ENCODE data around the gene PTGDR2.
A peak's percentile ranks its signal among the peaks of the same experiment; 100 is the strongest.
"Not testable (repeated sequence)": the region's sequence is repeated elsewhere in the genome, so short reads cannot be mapped to it uniquely, and the experiment has no call there.

Gene PTGDR2

GRCh38 chr11:60841797-60842667 lies 13.7 kb downstream of the PTGDR2 start, which contains the start of gene CCDC86:
TSS of gene CCDC86 (plus strand) at chr11:60842113. CDS start at chr11:60842125, 12 bp downstream.
- peak; percentile 97 to 98 for DNase-seq

GRCh38 chr11:60840470-60841430 lies 15.0 kb downstream of the PTGDR2 start:
- DNase-seq = no peak

GRCh38 chr11:60838132-60838531 lies 17.6 kb downstream of the PTGDR2 start:
- no peak for DNase-seq

- no peak for DNase-seq
Measured at GRCh38 chr11:60836866-60837515, 18.8 kb downstream of the PTGDR2 start.

GRCh38 chr11:60835534-60835846 lies 20.3 kb downstream of the PTGDR2 start:
- no peak for DNase-seq

- DNase-seq = no peak
Measured at GRCh38 chr11:60834742-60835533, 20.8 kb downstream of the PTGDR2 start.

GRCh38 chr11:60831501-60832079 lies 24.2 kb downstream of the PTGDR2 start:
- no peak for DNase-seq

- DNase-seq = peak; percentile 76 to 81
Measured at GRCh38 chr11:60831143-60831500, 24.6 kb downstream of the PTGDR2 start.

- no peak for DNase-seq
Measured at GRCh38 chr11:60830478-60831142, 25.1 kb downstream of the PTGDR2 start.

- no peak for DNase-seq
Measured at GRCh38 chr11:60825790-60826189, 30.0 kb downstream of the PTGDR2 start.

- DNase-seq = no peak
Measured at GRCh38 chr11:60825118-60825517, 30.6 kb downstream of the PTGDR2 start.

- DNase-seq = not testable (repeated sequence)
Measured at GRCh38 chr11:60823745-60824306, 31.9 kb downstream of the PTGDR2 start.

- DNase-seq = no peak
Measured at GRCh38 chr11:60821827-60822599, 33.7 kb downstream of the PTGDR2 start.

GRCh38 chr11:60818057-60818456 lies 37.7 kb downstream of the PTGDR2 start:
- DNase-seq = no peak

GRCh38 chr11:60816590-60817157 lies 39.1 kb downstream of the PTGDR2 start:
- DNase-seq = no peak

GRCh38 chr11:60814112-60814511 lies 41.6 kb downstream of the PTGDR2 start:
- DNase-seq = no peak

GRCh38 chr11:60813324-60813723 lies 42.4 kb downstream of the PTGDR2 start:
- DNase-seq = no peak

- DNase-seq = no peak
Measured at GRCh38 chr11:60810569-60810968, 45.2 kb downstream of the PTGDR2 start.

GRCh38 chr11:60810151-60810550 lies 45.6 kb downstream of the PTGDR2 start:
- no peak for DNase-seq

- no peak for DNase-seq
Measured at GRCh38 chr11:60809691-60810090, 46.1 kb downstream of the PTGDR2 start.

Measured in CD4-positive, alpha-beta T cell treated with Interferon alpha-2 for 1 hour (primary cell).